HG03139 (cell line): ENCODE results near the gene HRC.

Experiments
- ATAC-seq: cut with Tn5 transposase; IDR thresholded peaks from one replicate; pipeline ENCODE4 v1.9.1; 2021; ENCODE audit not compliant: unreplicated experiment

The HRC gene

DNA sequence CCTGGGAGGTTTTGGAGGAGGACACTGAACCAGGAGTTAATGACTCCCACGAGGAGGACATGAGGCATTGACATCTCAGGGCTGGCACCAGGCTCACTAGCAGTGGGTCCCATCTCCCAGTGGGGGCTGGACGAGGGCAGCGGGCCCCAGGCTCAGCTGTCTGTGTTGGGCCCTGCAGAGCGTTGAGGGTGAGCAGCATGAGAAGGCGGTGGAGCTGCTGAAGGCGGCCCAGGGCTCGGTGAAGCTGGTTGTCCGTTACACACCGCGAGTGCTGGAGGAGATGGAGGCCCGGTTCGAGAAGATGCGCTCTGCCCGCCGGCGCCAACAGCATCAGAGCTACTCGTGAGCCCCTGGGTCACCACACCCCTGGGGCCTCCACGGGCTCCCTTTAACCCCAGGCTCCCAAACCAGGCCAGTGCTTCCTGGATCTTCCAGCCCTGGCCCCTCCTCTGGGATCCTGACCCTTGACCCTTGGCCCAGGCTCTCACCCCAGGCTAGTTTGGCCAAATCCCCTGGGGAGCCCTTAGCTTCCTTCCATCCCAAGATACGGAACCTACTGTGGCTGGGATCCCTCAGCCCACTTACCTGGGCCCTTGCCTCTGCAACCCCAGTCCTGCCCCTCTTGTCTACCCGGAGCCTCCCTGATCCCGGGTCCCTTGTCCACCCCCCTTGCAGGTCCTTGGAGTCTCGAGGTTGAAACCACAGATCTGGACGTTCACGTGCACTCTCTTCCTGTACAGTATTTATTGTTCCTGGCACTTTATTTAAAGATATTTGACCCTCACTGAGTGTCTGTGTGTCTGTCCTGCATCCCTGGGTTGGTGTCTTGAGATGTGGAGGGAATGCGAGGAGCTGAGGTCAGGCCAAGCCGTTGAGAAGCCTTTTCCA lies 37.3 kb downstream of the HRC start:
- no peak for ATAC-seq

DNA sequence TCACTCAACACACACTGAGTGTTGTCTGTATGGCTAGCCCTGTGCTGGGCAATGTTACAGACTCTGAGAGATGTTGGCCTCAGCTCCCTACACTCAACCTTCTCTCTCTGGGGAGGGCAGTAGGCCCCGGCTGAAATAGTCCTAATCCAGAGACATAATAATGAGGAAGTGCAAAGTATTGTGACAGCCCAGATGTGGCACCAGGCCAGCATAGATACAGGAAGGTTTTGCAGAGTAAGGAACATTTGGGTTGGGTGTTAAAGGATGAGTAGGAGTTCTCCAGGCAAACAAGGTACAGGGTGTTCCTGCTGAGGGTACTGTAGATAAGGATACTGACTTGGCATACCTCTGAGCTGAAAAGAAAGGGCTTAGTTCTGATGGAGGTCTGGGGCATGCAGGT lies 38.7 kb downstream of the HRC start:
- no peak for ATAC-seq

DNA sequence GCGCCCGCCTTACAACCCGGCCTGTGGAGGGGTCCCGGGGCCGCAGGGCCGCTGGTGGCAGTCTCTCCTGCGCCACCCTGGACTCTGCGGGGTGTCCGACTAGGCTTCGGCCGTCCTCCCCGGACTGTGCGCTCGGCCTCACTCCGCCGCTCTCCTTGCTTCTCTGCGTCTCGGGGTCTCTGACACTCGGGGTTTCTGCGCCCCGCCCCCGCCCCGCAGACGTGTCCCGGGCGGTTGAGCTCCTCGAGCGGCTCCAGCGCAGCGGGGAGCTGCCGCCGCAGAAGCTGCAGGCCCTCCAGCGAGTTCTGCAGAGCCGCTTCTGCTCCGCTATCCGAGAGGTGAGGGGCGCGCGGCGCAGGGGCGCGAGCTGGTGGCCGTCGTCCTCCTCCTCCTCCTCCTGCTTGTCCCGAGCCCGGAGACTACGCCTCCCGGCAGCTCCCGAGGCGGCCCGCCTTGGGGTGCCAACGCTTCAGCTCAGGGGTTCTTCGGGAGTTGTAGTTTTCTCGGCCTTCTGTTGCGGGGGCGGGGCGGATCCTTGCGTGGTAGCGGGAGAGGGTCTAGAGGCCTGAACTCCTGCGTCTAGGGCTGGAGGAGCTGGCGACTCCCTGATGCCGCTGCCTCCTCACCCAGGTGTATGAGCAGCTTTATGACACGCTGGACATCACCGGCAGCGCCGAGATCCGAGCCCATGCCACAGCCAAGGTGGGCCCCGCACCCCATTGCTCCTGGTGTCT lies 40.4 kb downstream of the HRC start:
- no peak for ATAC-seq

DNA sequence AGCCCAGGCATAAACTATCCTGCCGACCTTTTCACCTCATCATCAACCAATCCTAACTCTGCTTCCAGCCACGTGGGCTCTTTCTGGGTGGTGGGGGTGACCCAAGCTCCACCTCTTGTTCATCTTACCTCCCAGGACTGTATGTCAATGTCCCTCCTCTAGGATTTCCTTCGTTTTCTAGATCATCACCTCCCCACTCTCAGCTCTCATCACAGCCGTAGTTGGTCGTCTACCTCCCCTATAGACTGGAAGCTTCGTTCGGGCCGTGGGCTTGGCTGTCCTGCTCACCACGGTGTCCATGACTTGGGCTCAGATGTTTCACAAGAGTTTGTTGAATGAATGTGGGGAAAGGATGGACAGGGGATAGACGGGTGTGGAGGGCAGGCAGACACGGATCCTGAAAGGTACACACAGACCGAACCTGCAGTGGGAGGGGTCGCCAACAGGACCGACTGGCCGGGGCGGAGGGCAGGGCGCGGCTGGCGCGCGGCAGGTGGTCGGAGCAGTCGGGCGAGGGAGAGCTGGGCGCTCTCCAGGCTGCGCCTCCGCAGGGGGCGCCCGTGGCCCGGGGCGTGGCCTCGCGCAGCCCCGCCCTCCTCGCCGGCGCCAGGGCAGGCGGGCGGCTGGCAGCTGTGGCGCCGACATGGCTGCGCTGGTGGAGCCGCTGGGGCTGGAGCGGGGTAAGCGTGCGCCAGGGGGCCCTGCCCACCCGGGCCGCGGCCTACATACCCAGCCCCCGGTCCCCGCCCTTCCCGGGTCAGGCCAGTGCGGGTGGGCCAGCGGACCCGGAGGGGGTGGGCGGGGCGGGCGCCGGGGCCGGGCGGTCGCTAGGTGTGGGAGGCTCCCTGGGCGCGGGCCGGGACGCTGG lies 41.2 kb downstream of the HRC start, which contains the start of gene LIN7B:
Gene LIN7B, plus strand, starts transcription at position 609 of the 868 bp plus-strand sequence. Its CDS starts 35 bp downstream, at position 644.
- peak; percentile 44 for ATAC-seq

DNA sequence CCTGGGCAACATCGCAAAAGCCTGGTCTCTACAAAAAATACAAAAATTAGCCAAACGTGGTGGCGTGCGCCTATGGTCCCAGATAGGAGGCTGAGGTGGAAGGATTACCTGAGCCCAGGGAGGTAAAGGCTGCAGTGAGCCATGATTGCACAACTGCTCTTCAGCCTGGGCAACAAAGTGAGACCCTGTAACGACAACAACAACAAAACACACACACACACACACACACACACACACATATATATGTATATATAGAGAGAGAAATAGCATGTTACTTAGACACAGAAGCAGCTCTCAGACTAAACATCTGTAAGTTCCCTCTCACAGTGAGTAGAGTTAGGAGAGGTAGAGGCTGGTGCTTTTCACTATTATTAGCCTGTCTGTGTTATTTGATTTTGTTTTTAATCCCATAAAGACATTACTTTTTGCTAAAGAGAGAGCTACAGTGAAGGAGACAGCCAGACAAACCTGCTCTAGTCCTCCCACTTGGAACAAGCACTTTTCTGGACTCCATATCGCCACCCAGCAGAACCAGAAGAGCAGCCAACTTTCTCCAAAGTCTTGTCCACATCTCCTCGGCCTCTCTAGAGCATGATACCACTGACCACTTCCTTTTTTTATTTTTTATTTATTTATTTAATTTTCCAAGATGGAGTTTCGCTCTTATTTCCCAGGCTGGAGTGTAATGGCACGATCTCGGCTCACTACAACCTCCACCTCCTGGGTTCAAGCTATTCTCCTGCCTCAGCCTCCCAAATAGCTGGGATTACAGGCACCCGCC lies 43.8 kb downstream of the HRC start:
- ATAC-seq, result no peak

DNA sequence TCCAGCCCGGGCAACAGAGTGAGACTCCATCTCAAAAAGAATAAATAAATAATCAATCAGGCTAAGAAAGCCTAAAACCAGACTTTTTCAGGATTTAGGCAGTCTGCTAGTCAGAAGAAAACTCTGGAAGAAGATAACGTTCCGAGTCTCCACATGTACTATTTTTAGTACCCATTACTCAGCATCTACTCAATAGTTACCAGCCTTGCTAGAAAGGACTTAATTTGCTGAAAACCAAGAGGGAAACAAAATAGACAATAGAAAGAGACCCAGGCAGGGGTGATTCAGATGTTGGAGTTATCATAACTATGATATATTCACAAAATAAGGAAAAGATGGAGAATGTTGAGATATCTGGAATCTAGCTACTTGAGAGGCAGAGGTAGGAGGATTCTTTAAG lies 44.6 kb downstream of the HRC start:
- no peak for ATAC-seq

DNA sequence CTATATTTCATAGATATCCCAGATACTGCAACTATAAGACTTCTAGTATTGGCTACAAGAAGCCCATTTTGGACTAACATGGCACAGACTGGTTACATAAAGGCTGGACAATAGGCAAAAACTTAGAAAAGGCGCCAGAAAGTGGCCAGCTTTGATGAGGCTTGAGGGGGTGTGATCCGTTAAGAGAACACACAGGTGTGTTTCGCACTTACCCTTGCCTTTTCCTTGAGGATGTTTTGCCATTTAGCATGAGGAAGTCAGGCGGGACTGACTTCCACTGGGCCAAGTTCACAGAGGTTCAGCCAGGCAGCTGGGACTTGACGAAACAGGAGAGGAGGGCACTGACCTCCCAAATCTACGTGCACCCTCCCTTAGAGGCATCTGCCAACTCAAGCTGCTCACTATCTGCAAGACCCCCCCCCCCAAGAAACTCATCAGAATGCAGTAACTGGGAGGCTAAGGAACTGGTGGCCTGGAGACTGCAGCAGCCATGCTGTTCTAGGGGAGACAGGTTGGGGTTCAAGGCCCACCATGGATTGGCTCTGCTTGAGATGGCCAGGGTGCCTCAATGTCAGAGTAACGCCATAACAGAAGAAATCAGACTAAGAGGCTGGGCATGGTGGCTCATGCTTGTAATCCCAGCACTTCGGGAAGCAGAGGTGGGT lies 45.5 kb downstream of the HRC start:
- no peak for ATAC-seq

DNA sequence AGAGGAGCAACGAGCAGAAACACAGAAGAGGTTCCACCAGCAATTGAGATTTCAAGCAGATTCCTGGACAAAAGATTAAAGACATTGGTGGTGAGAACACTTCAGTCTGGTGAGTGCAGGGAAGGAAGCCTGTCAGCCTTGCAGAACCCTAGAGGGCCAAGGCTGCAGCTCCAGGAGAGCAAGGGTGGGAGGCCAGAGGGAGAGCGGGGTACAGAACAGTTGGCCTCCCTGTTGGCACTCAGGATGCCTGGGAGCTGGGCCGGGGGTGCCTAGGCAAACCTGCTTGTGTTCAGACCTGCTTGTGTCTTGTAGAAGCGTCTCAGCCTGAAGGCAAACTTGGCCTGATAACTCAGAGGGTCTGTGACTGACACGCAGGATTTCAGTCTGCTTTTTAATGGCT lies 46.1 kb downstream of the HRC start:
- ATAC-seq, result no peak

DNA sequence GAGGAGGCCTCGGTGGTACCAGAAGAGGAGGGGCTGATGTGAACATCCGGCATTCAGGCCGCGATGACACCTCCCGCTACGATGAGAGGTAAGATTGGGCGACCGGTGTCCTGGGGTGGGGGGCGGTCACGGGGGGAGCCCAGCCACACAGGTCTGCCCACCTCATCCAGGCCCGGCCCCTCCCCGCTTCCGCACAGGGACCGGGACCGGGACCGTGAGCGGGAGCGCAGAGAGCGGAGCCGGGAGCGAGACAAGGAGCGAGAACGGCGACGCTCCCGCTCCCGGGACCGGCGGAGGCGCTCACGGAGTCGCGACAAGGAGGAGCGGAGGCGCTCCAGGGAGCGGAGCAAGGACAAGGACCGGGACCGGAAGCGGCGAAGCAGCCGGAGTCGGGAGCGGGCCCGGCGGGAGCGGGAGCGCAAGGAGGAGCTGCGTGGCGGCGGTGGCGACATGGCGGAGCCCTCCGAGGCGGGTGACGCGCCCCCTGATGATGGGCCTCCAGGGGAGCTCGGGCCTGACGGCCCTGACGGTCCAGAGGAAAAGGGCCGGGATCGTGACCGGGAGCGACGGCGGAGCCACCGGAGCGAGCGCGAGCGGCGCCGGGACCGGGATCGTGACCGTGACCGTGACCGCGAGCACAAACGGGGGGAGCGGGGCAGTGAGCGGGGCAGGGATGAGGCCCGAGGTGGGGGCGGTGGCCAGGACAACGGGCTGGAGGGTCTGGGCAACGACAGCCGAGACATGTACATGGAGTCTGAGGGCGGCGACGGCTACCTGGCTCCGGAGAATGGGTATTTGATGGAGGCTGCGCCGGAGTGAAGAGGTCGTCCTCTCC lies 47.4 kb downstream of the HRC start:
- no peak for ATAC-seq

DNA sequence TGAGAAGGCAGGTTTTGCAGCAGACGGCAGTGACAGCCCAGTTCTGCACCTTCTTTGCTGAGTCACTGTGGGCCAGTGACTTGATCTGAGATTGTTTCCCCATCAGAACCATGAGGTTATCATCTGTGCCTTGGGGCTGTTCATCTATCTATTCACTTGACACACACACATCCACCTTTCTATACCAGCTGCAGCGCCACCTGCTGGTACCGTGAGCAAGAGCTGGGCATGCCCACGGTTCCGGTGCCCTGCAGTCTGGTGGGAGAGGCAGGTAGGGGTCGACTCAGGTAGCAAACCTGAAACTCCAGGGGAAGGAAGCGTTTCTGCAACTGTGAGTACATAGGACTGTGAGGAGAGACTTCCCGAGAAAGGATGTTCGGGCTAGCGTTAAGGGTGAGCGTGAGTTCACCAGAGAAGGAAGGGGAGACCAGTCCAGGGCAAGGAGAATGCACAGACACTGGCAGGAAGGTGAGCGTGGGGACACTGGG lies 48.5 kb downstream of the HRC start:
- ATAC-seq, result no peak

DNA sequence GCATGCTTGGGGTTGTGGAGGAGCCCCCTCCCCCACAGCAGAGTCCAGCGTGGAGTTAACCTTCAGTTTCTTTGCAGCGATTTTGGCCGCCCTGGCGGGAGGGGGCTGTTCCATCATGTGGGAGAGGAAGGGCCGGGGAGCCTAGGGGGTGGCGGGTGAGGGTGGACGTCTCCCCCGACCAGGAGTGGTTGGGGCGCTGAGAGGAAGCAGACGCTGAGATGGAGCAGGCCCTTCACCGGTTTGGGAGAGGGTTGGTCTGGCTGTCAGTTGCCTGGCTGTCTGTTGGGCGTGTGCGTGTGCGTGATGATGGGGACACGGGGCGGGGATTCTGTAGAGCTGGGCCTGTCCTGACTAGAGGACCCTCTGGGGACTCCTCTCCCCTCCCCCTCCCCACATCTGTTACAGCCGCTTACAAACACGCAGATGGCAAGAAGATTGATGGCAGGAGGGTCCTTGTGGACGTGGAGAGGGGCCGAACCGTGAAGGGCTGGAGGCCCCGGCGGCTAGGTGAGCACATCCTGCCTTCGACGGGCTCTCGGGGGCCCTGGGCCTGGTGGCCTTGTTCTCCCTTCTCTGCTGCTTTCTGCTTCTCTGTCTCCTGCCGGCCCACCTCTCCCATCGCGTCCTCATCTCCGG lies 50.8 kb downstream of the HRC start:
- ATAC-seq, result no peak

DNA sequence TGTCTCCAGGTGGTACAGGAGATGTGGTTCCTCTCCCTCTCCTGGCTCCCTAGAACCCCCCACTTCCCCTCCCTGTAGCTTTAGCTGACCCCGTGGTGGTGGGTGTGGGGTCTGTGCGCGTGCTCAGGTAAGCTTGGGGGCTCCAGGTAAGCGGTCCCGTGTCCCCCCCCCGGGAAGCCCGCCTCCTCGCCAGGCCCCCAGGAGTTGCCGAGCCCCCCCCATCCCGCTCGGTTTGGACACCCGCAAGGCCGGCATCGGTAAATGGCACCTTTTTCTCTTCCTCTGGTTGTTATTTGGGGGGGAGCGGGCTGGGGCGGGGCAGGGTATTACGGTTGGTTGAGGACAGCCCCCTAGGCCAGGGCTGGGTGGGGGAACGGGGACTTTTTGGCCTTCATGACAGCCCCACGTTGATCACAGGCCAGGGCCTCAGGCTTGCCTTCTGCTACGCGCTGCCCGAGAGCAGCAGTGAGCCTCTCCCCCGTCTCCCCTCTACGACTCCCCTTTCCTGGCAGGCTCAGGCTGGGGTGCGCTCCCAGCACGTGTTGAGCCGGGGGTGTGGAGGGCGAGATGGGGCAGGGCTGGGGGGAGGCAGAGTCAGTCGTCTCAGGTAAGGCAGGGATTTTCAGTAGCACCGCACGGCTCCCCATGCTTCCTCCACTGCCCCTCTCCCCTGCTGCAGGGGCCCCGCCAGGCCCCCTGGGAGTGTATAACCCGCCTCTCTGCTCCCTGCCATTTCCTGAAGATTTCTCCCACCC lies 51.7 kb downstream of the HRC start:
- ATAC-seq, result no peak

DNA sequence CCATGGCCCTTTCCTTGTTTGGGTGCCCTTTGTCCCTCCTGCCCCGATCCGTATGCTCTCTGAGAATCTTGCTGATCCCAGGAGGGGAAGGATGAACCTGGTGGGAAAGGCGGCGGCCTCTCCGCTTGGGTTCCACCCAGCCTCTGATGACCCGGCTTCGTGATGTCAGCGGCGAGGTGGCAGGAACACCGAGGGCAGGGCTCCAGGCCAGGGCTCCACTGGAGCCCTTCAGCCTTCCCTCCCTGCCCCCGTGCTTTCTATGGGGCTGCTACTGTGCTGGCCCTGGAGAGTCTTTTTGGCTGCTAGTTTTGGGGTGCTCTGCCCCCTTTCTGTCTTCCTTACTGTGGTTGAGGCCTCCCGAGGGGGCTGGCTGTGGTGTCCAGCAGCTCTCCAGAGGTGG lies 52.9 kb downstream of the HRC start:
- ATAC-seq, result no peak
